MM.1S (cell line): ENCODE data around the gene TARBP1.

Experiments
- DNase-seq: peaks from one replicate; pipeline ENCODE4 v3.0.0-alpha.2; 2015
- H2AFZ ChIP-seq: fragments of 300-600 bp; sonication (generic); 2 replicates; pipeline ENCODE4 v1.6.0; 2016; ENCODE audit warnings: antibody characterized with exemption, low read length
- H3F3A ChIP-seq: fragments of 300-600 bp; sonication (generic); 2 replicates; pipeline ENCODE4 v1.6.1; 2016; ENCODE audit warnings: mild to moderate bottlenecking, antibody characterized with exemption, low read length, moderate library complexity, mixed read lengths; ENCODE audit not compliant: insufficient read depth
- H3K27ac ChIP-seq: fragments of 300-600 bp; sonication (generic); 2 replicates; pipeline ENCODE4 v1.5.1; 2016; ENCODE audit warnings: mild to moderate bottlenecking, low read length
- H3K27me3 ChIP-seq: fragments of 300-600 bp; sonication (generic); replicated peaks from 2 replicates; pipeline ENCODE4 v1.6.0; 2016; ENCODE audit warnings: low read length; ENCODE audit not compliant: insufficient read depth
- H3K36me3 ChIP-seq: fragments of 300-600 bp; sonication (generic); replicated peaks from 2 replicates; pipeline ENCODE4 v1.6.1; 2016; ENCODE audit warnings: mild to moderate bottlenecking, low read length, mixed read lengths; ENCODE audit not compliant: insufficient read depth
- H3K4me1 ChIP-seq: fragments of 300-600 bp; sonication (generic); 2 replicates; pipeline ENCODE4 v1.6.1; 2016; ENCODE audit warnings: low read length, mixed read lengths
- H3K4me2 ChIP-seq: fragments of 300-600 bp; sonication (generic); 2 replicates; pipeline ENCODE4 v1.6.0; 2016; ENCODE audit warnings: low read depth, low read length
- H3K4me3 ChIP-seq: fragments of 300-600 bp; sonication (generic); 2 replicates; pipeline ENCODE4 v1.5.1; 2016; ENCODE audit warnings: low read length, mixed read lengths
- H3K79me2 ChIP-seq: fragments of 300-600 bp; sonication (generic); 2 replicates; pipeline ENCODE4 v1.6.1; 2016; ENCODE audit warnings: mixed run types, low read length, mixed read lengths
- H3K9ac ChIP-seq: fragments of 300-600 bp; sonication (generic); 2 replicates; pipeline ENCODE4 v1.6.1; 2016; ENCODE audit warnings: low read length, mixed read lengths
- H3K9me2 ChIP-seq: fragments of 300-600 bp; sonication (generic); replicated peaks from 2 replicates; pipeline ENCODE4 v1.6.1; 2016; ENCODE audit warnings: mild to moderate bottlenecking, low read length, mixed read lengths; ENCODE audit not compliant: insufficient read depth
- H3K9me3 ChIP-seq: fragments of 300-600 bp; sonication (generic); replicated peaks from 2 replicates; pipeline ENCODE4 v1.6.1; 2016; ENCODE audit warnings: mild to moderate bottlenecking, low read length, mixed read lengths; ENCODE audit not compliant: insufficient read depth
- H4K20me1 ChIP-seq: fragments of 300-600 bp; sonication (generic); 2 replicates; pipeline ENCODE4 v1.6.1; 2016; ENCODE audit warnings: mild to moderate bottlenecking, low read length, moderate library complexity, mixed read lengths; ENCODE audit not compliant: insufficient read depth
- CTCF ChIP-seq: fragments of 300-600 bp; sonication (generic); IDR thresholded peaks from 2 replicates; pipeline ENCODE4 v1.5.1; 2016; ENCODE audit warnings: antibody characterized with exemption, low read length, mixed read lengths
- EZH2 ChIP-seq: fragments of 300-600 bp; sonication (generic); optimal IDR thresholded peaks from 2 replicates; pipeline ENCODE3; 2017; ENCODE audit warnings: low read depth, mild to moderate bottlenecking, antibody characterized with exemption, low read length, mixed read lengths
- EZH2phosphoT487 ChIP-seq: fragments of 300-600 bp; sonication (generic); IDR thresholded peaks from 2 replicates; pipeline ENCODE4 v1.6.1; 2018; ENCODE audit warnings: antibody characterized with exemption, low read length

TARBP1 gene

GRCh38 chr1:234515821-234516241 is 36.9 kb upstream of the TARBP1 start:
- no peak overlapping the region for H3K9ac ChIP-seq
- no peaks in the 10 kb centered on the region for H4K20me1 ChIP-seq
- TF ChIP-seq EZH2phosphoT487 (no peak), EZH2 (no peak), CTCF (no peak)
- no peaks in the 10 kb centered on the region for H3K9me2 ChIP-seq
- no peak overlapping the region for H2AFZ ChIP-seq
- no peaks in the 10 kb centered on the region for H3K27me3 ChIP-seq
- no peaks in the 10 kb centered on the region for H3K36me3 ChIP-seq
- peaks cover 14% of the 10 kb centered on the region for H3K4me1 ChIP-seq
- no peak overlapping the region for H3K4me3 ChIP-seq
- no peaks in the 10 kb centered on the region for H3K79me2 ChIP-seq
- DNase-seq: no peak
- H3K4me2 ChIP-seq: no peak overlapping the region
- H3F3A ChIP-seq: peaks cover 17% of the 10 kb centered on the region
- no peaks in the 10 kb centered on the region for H3K9me3 ChIP-seq
- no peak overlapping the region for H3K27ac ChIP-seq

- H3K27ac ChIP-seq: no peak overlapping the region
- H3K9me3 ChIP-seq: no peaks in the 10 kb centered on the region
- peaks cover 17% of the 10 kb centered on the region for H3F3A ChIP-seq
- H3K9me2 ChIP-seq: no peaks in the 10 kb centered on the region
- no peaks in the 10 kb centered on the region for H3K79me2 ChIP-seq
- no peak for TF ChIP-seq EZH2
- H3K4me3 ChIP-seq: no peak overlapping the region
- H4K20me1 ChIP-seq: no peaks in the 10 kb centered on the region
- H3K27me3 ChIP-seq: no peaks in the 10 kb centered on the region
- H3K9ac ChIP-seq: no peak overlapping the region
- H2AFZ ChIP-seq: no peak overlapping the region
- no peak overlapping the region for H3K4me2 ChIP-seq
- H3K4me1 ChIP-seq: peaks cover 14% of the 10 kb centered on the region
- DNase-seq: no peak
- H3K36me3 ChIP-seq: no peaks in the 10 kb centered on the region
Observed at GRCh38 chr1:234515411-234515810, 36.4 kb upstream of the TARBP1 start.

GRCh38 chr1:234512451-234512861 is 33.5 kb upstream of the TARBP1 start:
- no peaks in the 10 kb centered on the region for H3K9me3 ChIP-seq
- H3K4me2 ChIP-seq: no peak overlapping the region

GRCh38 chr1:234509457-234510328 is 30.7 kb upstream of the TARBP1 start:
- no peak overlapping the region for H3K27ac ChIP-seq
- no peaks in the 10 kb centered on the region for H3K9me2 ChIP-seq
- H3K79me2 ChIP-seq: no peaks in the 10 kb centered on the region
- no peak overlapping the region for H3K4me2 ChIP-seq
- H3K9ac ChIP-seq: no peak overlapping the region
- H3K4me3 ChIP-seq: no peak overlapping the region
- H3K27me3 ChIP-seq: no peaks in the 10 kb centered on the region
- no peak overlapping the region for H2AFZ ChIP-seq
- no peaks in the 10 kb centered on the region for H3K9me3 ChIP-seq
- peaks cover 8% of the 10 kb centered on the region for H3K4me1 ChIP-seq
- TF ChIP-seq EZH2phosphoT487: no peak
- no peak for TF ChIP-seq CTCF
- no peak for TF ChIP-seq EZH2
- H3K36me3 ChIP-seq: no peaks in the 10 kb centered on the region
- no peaks in the 10 kb centered on the region for H4K20me1 ChIP-seq
- no peak for DNase-seq
- no peaks in the 10 kb centered on the region for H3F3A ChIP-seq

More at GRCh38 chr1:234512451-234512861, 33.5 kb upstream of the TARBP1 start:
- TF ChIP-seq EZH2 (no peak), EZH2phosphoT487 (no peak)
- Histone ChIP-seq H3K36me3 (no peaks in the 10 kb centered on the region), H4K20me1 (no peaks in the 10 kb centered on the region), H3K27ac (no peak overlapping the region), H3K4me1 (peaks cover 9% of the 10 kb centered on the region), H2AFZ (no peak overlapping the region), H3K9me2 (no peaks in the 10 kb centered on the region), H3K27me3 (no peaks in the 10 kb centered on the region), H3K9ac (no peak overlapping the region), H3F3A (peaks cover 14% of the 10 kb centered on the region), H3K4me3 (no peak overlapping the region), H3K79me2 (no peaks in the 10 kb centered on the region)
- no peak for DNase-seq
